Activated T-cell treated with anti-CD3 and anti-CD28 coated beads, Interleukin-2, amount 50 U/mL, for 24 hours (primary cell): ENCODE measurements around the gene TMEM154.
A peak's percentile ranks its signal among the peaks of the same experiment; 100 is the strongest.

Experiments used
- DNase-seq: peaks from one replicate; pipeline ENCODE4 v3.0.0-alpha.2; 2020
- H3K27ac Mint-ChIP-seq: 2 replicates; pipeline ENCODE4 v1.8.0; 2020; ENCODE audit warnings: mild to moderate bottlenecking, mixed read lengths
- H3K27me3 Mint-ChIP-seq: 2 replicates; pipeline ENCODE4 v1.8.0; 2020; ENCODE audit warnings: mixed read lengths
- H3K36me3 Mint-ChIP-seq: 2 replicates; pipeline ENCODE4 v1.8.0; 2020; ENCODE audit warnings: low read depth, mixed read lengths
- H3K4me1 Mint-ChIP-seq: 2 replicates; pipeline ENCODE4 v1.8.0; 2020; ENCODE audit warnings: low read depth, mixed read lengths
- H3K4me3 Mint-ChIP-seq: 2 replicates; pipeline ENCODE4 v1.8.0; 2020; ENCODE audit warnings: mild to moderate bottlenecking, moderate library complexity, mixed read lengths
- H3K9me3 Mint-ChIP-seq: 2 replicates; pipeline ENCODE4 v1.8.0; 2020; ENCODE audit warnings: mixed read lengths

TMEM154 gene

DNA sequence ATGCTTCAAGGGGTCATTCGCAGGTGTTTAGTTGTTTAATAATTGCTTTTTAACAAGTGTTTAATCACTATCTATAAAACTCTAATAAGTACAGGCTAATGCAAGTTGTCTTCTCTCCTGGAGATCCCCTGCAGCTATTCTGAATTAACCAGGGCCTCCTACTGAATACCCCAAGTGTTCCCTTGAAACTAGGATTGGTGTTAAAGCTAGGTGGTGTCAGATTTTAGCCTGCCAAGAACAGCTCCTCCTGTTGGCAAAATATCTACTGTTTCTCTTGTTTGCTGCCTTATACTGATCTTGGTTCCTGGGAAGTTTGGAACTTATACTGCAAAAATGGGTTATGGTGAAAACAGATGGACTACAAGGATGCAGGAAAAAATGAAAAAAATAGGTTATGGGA lies 26.1 kb upstream of the TMEM154 start:
- Mint-ChIP-seq H3K27ac (no peak overlapping the region), H3K4me3 (no peak overlapping the region), H3K4me1 (peaks cover 7% of the 10 kb centered on the region), H3K9me3 (peaks cover 12% of the 10 kb centered on the region), H3K27me3 (peaks cover 5% of the 10 kb centered on the region), H3K36me3 (no peaks in the 10 kb centered on the region)
- DNase-seq: no peak

GRCh38 chr4:152704788-152705187 lies 25.0 kb upstream of the TMEM154 start:
- Mint-ChIP-seq H3K27ac (no peak overlapping the region), H3K27me3 (peaks cover 5% of the 10 kb centered on the region), H3K9me3 (peaks cover 12% of the 10 kb centered on the region), H3K4me1 (peaks cover 3% of the 10 kb centered on the region), H3K4me3 (no peak overlapping the region), H3K36me3 (no peaks in the 10 kb centered on the region)
- DNase-seq: no peak

DNA sequence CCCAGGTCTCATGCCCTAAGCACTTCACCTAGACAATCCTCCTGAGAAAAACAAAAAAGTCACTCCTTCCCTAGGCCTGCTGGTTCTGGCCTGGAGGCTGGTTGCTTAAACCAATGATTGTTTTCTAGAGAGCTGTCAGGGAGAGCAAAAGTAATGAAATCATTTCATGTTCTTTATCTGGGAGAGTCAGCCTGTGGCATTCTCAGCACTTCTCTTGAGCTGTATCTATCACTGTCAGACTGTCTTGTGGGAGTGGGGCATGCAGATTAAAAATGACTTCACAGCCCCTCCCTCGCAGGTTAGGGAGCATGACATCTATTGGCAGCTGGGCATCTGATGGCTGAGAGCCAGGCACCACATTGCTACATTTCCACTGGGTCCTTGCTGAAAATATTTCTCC lies 20.4 kb upstream of the TMEM154 start:
- H3K4me1 Mint-ChIP-seq: peaks cover 18% of the 10 kb centered on the region
- H3K9me3 Mint-ChIP-seq: peaks cover 9% of the 10 kb centered on the region
- no peak overlapping the region for H3K4me3 Mint-ChIP-seq
- no peaks in the 10 kb centered on the region for H3K36me3 Mint-ChIP-seq
- H3K27me3 Mint-ChIP-seq: peaks cover 5% of the 10 kb centered on the region
- no peak for DNase-seq
- no peak overlapping the region for H3K27ac Mint-ChIP-seq

DNA sequence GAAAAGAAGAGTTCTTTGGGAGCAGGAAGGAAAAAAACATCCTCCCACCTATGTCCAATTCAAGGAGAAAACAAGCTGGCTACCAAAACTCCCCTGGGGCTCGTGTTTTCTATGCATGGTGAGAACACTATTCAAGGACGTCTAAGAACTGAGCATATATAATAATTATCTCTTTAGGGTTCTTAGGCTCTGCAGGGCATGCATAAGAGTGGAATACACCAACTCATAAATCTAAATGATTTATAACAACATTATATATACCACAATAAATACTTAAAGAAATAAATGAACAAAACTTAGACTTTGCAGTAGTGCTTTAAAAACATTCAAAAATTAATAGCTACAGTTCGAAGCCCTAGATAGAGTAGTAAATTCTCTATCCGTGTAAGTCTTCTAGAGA lies 19.5 kb upstream of the TMEM154 start:
- H3K27ac Mint-ChIP-seq: no peak overlapping the region
- peaks cover 3% of the 10 kb centered on the region for H3K9me3 Mint-ChIP-seq
- DNase-seq: no peak
- peaks cover 5% of the 10 kb centered on the region for H3K27me3 Mint-ChIP-seq
- peaks cover 18% of the 10 kb centered on the region for H3K4me1 Mint-ChIP-seq
- no peak overlapping the region for H3K4me3 Mint-ChIP-seq
- no peaks in the 10 kb centered on the region for H3K36me3 Mint-ChIP-seq

GRCh38 chr4:152698089-152698499 lies 18.3 kb upstream of the TMEM154 start:
- H3K36me3 Mint-ChIP-seq: no peaks in the 10 kb centered on the region
- peaks cover 18% of the 10 kb centered on the region for H3K4me1 Mint-ChIP-seq
- H3K27ac Mint-ChIP-seq: no peak overlapping the region
- peaks cover 1% of the 10 kb centered on the region for H3K9me3 Mint-ChIP-seq
- no peak for DNase-seq
- H3K27me3 Mint-ChIP-seq: peaks cover 5% of the 10 kb centered on the region
- no peak overlapping the region for H3K4me3 Mint-ChIP-seq

- H3K36me3 Mint-ChIP-seq: no peaks in the 10 kb centered on the region
- peaks cover 18% of the 10 kb centered on the region for H3K4me1 Mint-ChIP-seq
- H3K27me3 Mint-ChIP-seq: peaks cover 5% of the 10 kb centered on the region
- no peak overlapping the region for H3K4me3 Mint-ChIP-seq
- no peak overlapping the region for H3K27ac Mint-ChIP-seq
- no peaks in the 10 kb centered on the region for H3K9me3 Mint-ChIP-seq
- DNase-seq: no peak
These were observed 17.7 kb upstream of the TMEM154 start for GRCh38 chr4:152697284-152698088.

DNA sequence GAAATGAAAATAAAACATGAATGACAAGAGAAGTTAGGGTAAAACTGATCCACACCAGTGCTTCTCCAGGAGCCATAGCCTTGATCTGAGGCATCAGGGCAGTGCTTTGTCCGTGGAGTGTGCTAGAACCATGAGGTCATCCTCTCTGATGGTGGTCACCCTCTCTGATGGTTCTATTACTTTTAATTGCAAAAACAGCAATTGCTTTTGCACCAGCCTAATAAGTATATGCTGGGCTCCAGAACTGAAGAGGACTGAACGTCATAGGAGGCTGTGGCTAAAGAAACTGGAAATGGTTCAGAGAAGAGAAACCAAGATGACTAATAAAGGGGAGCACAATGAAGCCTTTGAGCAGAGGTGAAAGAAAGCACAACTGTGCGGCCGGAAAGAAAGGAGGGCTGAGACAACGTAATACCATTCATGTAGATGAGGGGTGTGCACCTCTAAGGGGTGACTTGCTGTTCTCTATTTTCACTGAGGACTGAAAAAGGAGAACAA lies 17.0 kb upstream of the TMEM154 start:
- peaks cover 2% of the 10 kb centered on the region for H3K27me3 Mint-ChIP-seq
- DNase-seq: peak; percentile 50
- H3K36me3 Mint-ChIP-seq: no peaks in the 10 kb centered on the region
- H3K9me3 Mint-ChIP-seq: no peaks in the 10 kb centered on the region
- H3K4me3 Mint-ChIP-seq: no peak overlapping the region
- no peak overlapping the region for H3K27ac Mint-ChIP-seq
- peaks cover 18% of the 10 kb centered on the region for H3K4me1 Mint-ChIP-seq

- no peaks in the 10 kb centered on the region for H3K9me3 Mint-ChIP-seq
- peaks cover under 1% of the 10 kb centered on the region for H3K27me3 Mint-ChIP-seq
- no peak overlapping the region for H3K27ac Mint-ChIP-seq
- H3K4me1 Mint-ChIP-seq: peaks cover 22% of the 10 kb centered on the region
- no peak overlapping the region for H3K4me3 Mint-ChIP-seq
- H3K36me3 Mint-ChIP-seq: no peaks in the 10 kb centered on the region
- DNase-seq: no peak
These were observed 14.1 kb upstream of the TMEM154 start for GRCh38 chr4:152693871-152694270.

DNA sequence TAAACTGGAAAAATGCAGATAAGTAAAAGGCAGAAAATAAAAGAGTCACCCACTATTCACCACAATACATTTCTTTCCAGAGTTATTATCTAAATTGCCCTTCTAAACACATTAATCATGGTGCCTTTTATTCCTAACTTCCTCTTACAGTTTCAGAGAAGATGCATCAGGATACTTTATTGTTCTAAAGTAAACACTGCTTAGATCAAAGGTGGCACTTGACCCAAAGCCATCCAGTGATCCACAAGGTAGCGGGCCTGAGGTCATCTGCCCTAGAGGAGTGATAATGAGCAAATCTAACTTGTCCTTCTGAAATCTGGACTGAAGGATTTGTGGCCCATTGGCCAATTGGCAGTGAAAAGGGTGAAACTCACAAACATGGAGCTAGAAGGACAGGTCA lies 12.0 kb upstream of the TMEM154 start:
- H3K9me3 Mint-ChIP-seq: no peaks in the 10 kb centered on the region
- H3K4me1 Mint-ChIP-seq: peaks cover 9% of the 10 kb centered on the region
- DNase-seq: no peak
- no peak overlapping the region for H3K4me3 Mint-ChIP-seq
- peaks cover 2% of the 10 kb centered on the region for H3K27me3 Mint-ChIP-seq
- H3K36me3 Mint-ChIP-seq: no peaks in the 10 kb centered on the region
- no peak overlapping the region for H3K27ac Mint-ChIP-seq

DNA sequence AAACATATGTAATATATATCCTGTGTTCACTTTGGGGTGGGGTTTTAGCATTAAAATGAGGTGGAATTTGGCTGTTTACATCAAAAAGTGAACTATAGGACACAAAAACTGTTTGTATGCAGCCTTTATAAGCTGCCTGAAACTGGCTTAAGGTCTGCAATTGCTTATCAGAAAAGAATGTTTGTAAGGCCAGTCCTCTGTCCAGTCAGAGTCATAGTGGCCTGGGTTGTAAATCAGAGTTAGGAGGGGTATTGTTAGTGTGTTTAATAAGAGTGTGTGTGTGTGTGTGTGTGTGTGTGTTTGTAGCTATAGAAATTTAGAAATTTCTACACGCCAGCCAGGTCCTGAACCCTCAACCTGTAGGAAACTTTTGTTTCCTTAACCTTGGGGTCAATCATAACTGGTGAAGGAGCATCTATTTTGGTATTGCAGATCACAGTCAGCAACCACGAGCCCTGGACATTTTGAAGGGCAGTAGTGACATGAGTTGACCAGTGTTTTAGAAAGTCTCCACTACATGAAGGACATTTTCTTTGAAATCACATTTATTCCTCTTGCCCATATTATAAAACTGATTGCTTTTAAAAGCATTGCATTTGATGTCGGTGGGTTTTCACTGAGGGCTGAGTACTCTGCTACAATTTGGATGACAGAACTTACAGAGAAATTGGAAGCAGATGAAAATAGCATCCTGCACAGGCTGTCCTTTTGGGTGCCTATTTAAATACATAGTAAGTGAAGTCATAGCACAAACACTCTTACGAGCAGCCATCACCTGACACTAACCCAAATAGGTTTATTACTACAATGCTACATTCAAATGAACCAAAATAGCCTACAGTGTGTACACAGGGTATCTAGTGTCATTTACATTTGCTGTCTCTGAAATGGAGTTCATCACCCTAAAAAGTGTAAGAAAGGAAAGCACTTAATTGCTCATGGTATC lies 11.2 kb upstream of the TMEM154 start:
- Mint-ChIP-seq H3K27ac (no peak overlapping the region), H3K4me3 (no peak overlapping the region), H3K9me3 (no peaks in the 10 kb centered on the region), H3K36me3 (no peaks in the 10 kb centered on the region), H3K27me3 (peaks cover 2% of the 10 kb centered on the region), H3K4me1 (peaks cover 8% of the 10 kb centered on the region)
- DNase-seq: no peak

DNA sequence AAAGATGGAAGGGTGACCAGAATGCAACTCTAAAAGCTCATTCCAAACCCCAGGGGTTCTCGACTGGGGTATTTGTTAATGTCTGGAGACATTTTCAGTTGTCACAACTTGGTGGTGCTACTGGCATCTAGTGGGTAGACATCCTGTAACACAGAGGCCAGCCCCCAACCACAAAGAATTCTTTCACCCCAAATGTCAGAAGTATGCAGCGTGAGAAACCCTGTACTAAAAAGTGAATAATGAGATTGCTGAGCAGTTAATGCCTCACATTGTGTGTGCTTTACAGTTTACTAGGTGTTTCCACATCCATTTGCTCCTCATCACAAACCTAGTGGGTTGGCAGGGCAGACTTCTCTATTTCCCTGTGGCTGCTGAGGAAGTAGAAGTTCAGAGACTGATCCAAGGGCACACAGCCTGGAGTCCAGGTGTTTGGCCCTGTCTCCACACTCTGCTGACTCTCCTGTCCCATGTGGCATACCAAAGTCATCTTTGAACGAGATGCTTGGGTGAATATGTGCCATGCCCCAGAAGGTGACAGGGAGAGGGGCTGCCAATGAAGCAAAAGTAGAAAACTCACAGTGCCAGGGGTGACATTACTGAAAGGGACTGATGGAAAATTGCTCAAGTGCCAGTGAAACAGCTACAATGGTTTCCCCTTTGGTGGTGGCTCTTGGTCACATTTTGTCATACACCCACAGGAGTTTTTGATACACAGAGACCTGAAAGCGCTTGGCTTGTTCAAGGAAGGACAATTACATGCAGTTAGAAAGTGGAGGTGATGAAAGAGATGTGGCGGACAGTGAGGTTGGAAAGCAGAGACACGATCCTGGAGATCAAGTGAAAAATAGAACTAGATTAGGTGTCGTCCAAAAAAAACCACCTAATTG lies 10.1 kb upstream of the TMEM154 start:
- Mint-ChIP-seq H3K4me1 (peaks cover 8% of the 10 kb centered on the region), H3K36me3 (no peaks in the 10 kb centered on the region), H3K27ac (no peak overlapping the region), H3K27me3 (peaks cover 2% of the 10 kb centered on the region), H3K9me3 (no peaks in the 10 kb centered on the region), H3K4me3 (no peak overlapping the region)
- DNase-seq: no peak

GRCh38 chr4:152687974-152688599 lies 8.3 kb upstream of the TMEM154 start:
- Mint-ChIP-seq H3K4me1 (peaks cover 23% of the 10 kb centered on the region), H3K9me3 (no peaks in the 10 kb centered on the region), H3K36me3 (no peaks in the 10 kb centered on the region), H3K4me3 (no peak overlapping the region), H3K27me3 (peaks cover 2% of the 10 kb centered on the region), H3K27ac (no peak overlapping the region)
- DNase-seq: no peak

- no peaks in the 10 kb centered on the region for H3K36me3 Mint-ChIP-seq
- H3K4me1 Mint-ChIP-seq: peaks cover 24% of the 10 kb centered on the region
- H3K4me3 Mint-ChIP-seq: no peak overlapping the region
- H3K27ac Mint-ChIP-seq: no peak overlapping the region
- H3K27me3 Mint-ChIP-seq: peaks cover 2% of the 10 kb centered on the region
- H3K9me3 Mint-ChIP-seq: no peaks in the 10 kb centered on the region
- no peak for DNase-seq
These were observed 6.7 kb upstream of the TMEM154 start for GRCh38 chr4:152686452-152687013.
